IMR-90 (cell line): ENCODE measurements around the gene AFF2. TPM values are rescaled to one million over a fixed set of nuclear protein-coding genes. Genes with fewer than 3 reads are reported as not detected.

Experiments used
- ATAC-seq: fragments of 200-7000 bp; cut with Tn5 transposase; 2 replicates; pipeline ENCODE4 v1.9.1; 2020; ENCODE audit warnings: low read depth, mild to moderate bottlenecking, moderate library complexity
- BruUV-seq: library from RNA; stranded (reverse); fragments of 400-500 nt; replicated peaks from 2 replicates; lab custom pipeline; 2021; lab: Mats Ljungman, UMichigan
- CTCF ChIA-PET: fragments of 300-600 bp; formaldehyde crosslinking; extraction: SDS; loops from one replicate; lab custom pipeline; 2021; ENCODE audit warnings: antibody characterized with exemption; lab: Yijun Ruan, JAX
- POLR2A ChIA-PET: fragments of 300-600 bp; sonication (Branson Sonifier 250); formaldehyde crosslinking; loops from one replicate; lab custom pipeline; 2022; ENCODE audit warnings: antibody characterized with exemption; ENCODE audit not compliant: unreplicated experiment; lab: Charles Lee
- DNase-seq: peaks from one replicate; pipeline ENCODE4 v3.0.0; 2013
- H2AFZ ChIP-seq: replicated peaks from 2 replicates; pipeline ENCODE3; 2013; ENCODE audit warnings: low read length, mild to moderate bottlenecking; ENCODE audit not compliant: poor library complexity
- H2AK5ac ChIP-seq: 2 replicates; pipeline ENCODE4 v1.6.1; 2013; ENCODE audit warnings: low read depth, low read length, inconsistent platforms
- H2AK9ac ChIP-seq: replicated peaks from 2 replicates; pipeline ENCODE3; 2013; ENCODE audit warnings: mild to moderate bottlenecking, low read depth, low read length, moderate library complexity; ENCODE audit not compliant: poor library complexity
- H2BK120ac ChIP-seq: 2 replicates; pipeline ENCODE4 v1.6.1; 2013; ENCODE audit warnings: low read depth, low read length, inconsistent platforms
- H2BK15ac ChIP-seq: 3 replicates; pipeline ENCODE4 v1.6.1; 2013; ENCODE audit warnings: low read depth, low read length, inconsistent platforms
- H2BK20ac ChIP-seq: 2 replicates; pipeline ENCODE4 v1.6.1; 2013; ENCODE audit warnings: low read depth, mild to moderate bottlenecking, inconsistent platforms, low read length, moderate library complexity
- H2BK5ac ChIP-seq: 2 replicates; pipeline ENCODE4 v1.6.1; 2013; ENCODE audit warnings: mild to moderate bottlenecking, low read depth, low read length, inconsistent platforms; ENCODE audit not compliant: poor library complexity, severe bottlenecking
- H3K14ac ChIP-seq: replicated peaks from 2 replicates; pipeline ENCODE4 v1.6.1; 2013; ENCODE audit warnings: low read depth, low read length, inconsistent platforms
- H3K18ac ChIP-seq: 2 replicates; pipeline ENCODE4 v1.6.1; 2013; ENCODE audit warnings: low read depth, low read length, control low read depth
- H3K23ac ChIP-seq: 2 replicates; pipeline ENCODE4 v1.6.1; 2013; ENCODE audit warnings: low read depth, low read length, inconsistent platforms
- H3K27ac ChIP-seq: 2 replicates; pipeline ENCODE4 v1.5.1; 2013; ENCODE audit warnings: mild to moderate bottlenecking, control low read depth, low read length; ENCODE audit not compliant: insufficient read depth
- H3K27me3 ChIP-seq: 2 replicates; pipeline ENCODE4 v1.6.1; 2013; ENCODE audit warnings: low read length; ENCODE audit not compliant: control insufficient read depth, insufficient read depth
- H3K36me3 ChIP-seq: 2 replicates; pipeline ENCODE4 v1.6.1; 2013; ENCODE audit warnings: low read length, mixed read lengths; ENCODE audit not compliant: control insufficient read depth, insufficient read depth
- H3K4ac ChIP-seq: 2 replicates; pipeline ENCODE4 v1.6.1; 2013; ENCODE audit warnings: low read depth, low read length, inconsistent platforms
- H3K4me1 ChIP-seq: 2 replicates; pipeline ENCODE4 v1.6.1; 2013; ENCODE audit warnings: low read length, mixed read lengths; ENCODE audit not compliant: control insufficient read depth, insufficient read depth
- H3K4me2 ChIP-seq: 2 replicates; pipeline ENCODE4 v1.6.1; 2013; ENCODE audit warnings: low read depth, mild to moderate bottlenecking, control low read depth, low read length, moderate library complexity
- H3K4me3 ChIP-seq: 2 replicates; pipeline ENCODE4 v1.5.1; 2013; ENCODE audit warnings: low read depth, mild to moderate bottlenecking, control low read depth, low read length, moderate library complexity; ENCODE audit not compliant: insufficient read depth
- H3K56ac ChIP-seq: 2 replicates; pipeline ENCODE4 v1.6.1; 2013; ENCODE audit warnings: low read length, inconsistent platforms; ENCODE audit not compliant: insufficient read depth; ENCODE audit errors: extremely low read depth
- H3K79me1 ChIP-seq, 2 experiments: 2 replicates each; pipeline ENCODE4 v1.6.1; 2013; ENCODE audit warnings: low read length in 2 of 2, inconsistent platforms in 1 of 2, low read depth in 1 of 2
- H3K9ac ChIP-seq: 2 replicates; pipeline ENCODE4 v1.6.1; 2013; ENCODE audit warnings: low read depth, low read length, control low read depth
- H3K9me1 ChIP-seq: 2 replicates; pipeline ENCODE4 v1.6.1; 2013; ENCODE audit warnings: low read length, inconsistent platforms; ENCODE audit not compliant: insufficient read depth
- H3K9me3 ChIP-seq: 2 replicates; pipeline ENCODE4 v1.6.1; 2013; ENCODE audit warnings: low read length; ENCODE audit not compliant: control insufficient read depth, insufficient read depth
- H4K20me1 ChIP-seq: 2 replicates; pipeline ENCODE4 v1.6.1; 2013; ENCODE audit warnings: low read length, inconsistent platforms; ENCODE audit not compliant: insufficient read depth
- H4K5ac ChIP-seq: 2 replicates; pipeline ENCODE4 v1.6.1; 2013; ENCODE audit warnings: mild to moderate bottlenecking, low read depth, low read length, control low read depth
- H4K8ac ChIP-seq, 2 experiments: 2 replicates each; pipeline ENCODE4 v1.6.1; 2013; ENCODE audit warnings: low read depth in 2 of 2, low read length in 2 of 2, control low read depth in 1 of 2, inconsistent platforms in 1 of 2
- H4K91ac ChIP-seq: 2 replicates; pipeline ENCODE4 v1.6.1; 2013; ENCODE audit warnings: low read depth, low read length, inconsistent platforms; ENCODE audit not compliant: insufficient read depth
- BHLHE40 ChIP-seq: fragments of 150-350 bp; IDR thresholded peaks from 2 replicates; pipeline ENCODE4 v1.6.1; 2016; ENCODE audit warnings: mild to moderate bottlenecking, low read depth, low read length
- CHD1 ChIP-seq: IDR thresholded peaks from 2 replicates; pipeline ENCODE4 v1.6.1; 2012; ENCODE audit warnings: low read depth, low read length, improper control_type of control experiment
- ELK1 ChIP-seq: fragments of 150-350 bp; IDR thresholded peaks from 2 replicates; pipeline ENCODE4 v1.6.1; 2016; ENCODE audit warnings: low read depth, mild to moderate bottlenecking, low read length, moderate library complexity, borderline replicate concordance
- FOS ChIP-seq: fragments of 150-350 bp; IDR thresholded peaks from 2 replicates; pipeline ENCODE4 v1.6.1; 2016; ENCODE audit warnings: low read depth, low read length
- MAFK ChIP-seq: IDR thresholded peaks from 2 replicates; pipeline ENCODE4 v1.6.1; 2012; ENCODE audit warnings: low read depth, low read length, improper control_type of control experiment
- RAD21 ChIP-seq: IDR thresholded peaks from 2 replicates; pipeline ENCODE4 v1.6.1; 2012; ENCODE audit warnings: low read length, improper control_type of control experiment
- RFX5 ChIP-seq: IDR thresholded peaks from 2 replicates; pipeline ENCODE4 v1.8.0; 2012; ENCODE audit warnings: low read depth, mild to moderate bottlenecking, low read length, moderate library complexity
- USF2 ChIP-seq: fragments of 150-350 bp; IDR thresholded peaks from 2 replicates; pipeline ENCODE4 v1.6.1; 2017; ENCODE audit warnings: mild to moderate bottlenecking, antibody characterized with exemption, low read length, low read depth
- WGBS, 2 experiments: methylation state at CpG; one replicate each; pipeline versions ENCODE4 v1.1.5 to v1.1.7; 2013; ENCODE audit warnings: missing lambda C conversion rate in 2 of 2; ENCODE audit not compliant: insufficient read length in 1 of 2; ENCODE audit errors: extremely low coverage in 2 of 2; 5-methylcytosine and 5-hydroxymethylcytosine counted together
- dilution Hi-C: fragments of 300-500 bp; cut with HindIII; formaldehyde crosslinking; loops from one replicate; pipeline ENCODE4 v1.14.3; 2018; ENCODE audit warnings: low sequenced_read_pairs; ENCODE audit not compliant: unreplicated experiment
- in situ Hi-C: fragments of 300-500 bp; cut with MboI; formaldehyde crosslinking; loops from 3 replicates; pipeline ENCODE4 v1.14.3; 2019; ENCODE audit warnings: low sequenced_read_pairs, inconsistent platforms, mixed read lengths
- intact Hi-C: fragments of 100-400 bp; cut with micrococcal nuclease; formaldehyde crosslinking; loops from 2 replicates; pipeline ENCODE4 v1.10.0; 2022
- polyA plus RNA-seq, 3 experiments: library from polyadenylated mRNA; depleted of rRNA; stranded (reverse); fragments of >200 nt; gene quantifications; 2 replicates each; pipeline ENCODE4 v1.2.3, GENCODE V29; 2012; ENCODE audit warnings: low replicate concordance in 1 of 3
- total RNA-seq: library from RNA; depleted of rRNA; stranded (reverse); fragments of >200 nt; gene quantifications from 2 replicates; pipeline ENCODE4 v1.2.3, GENCODE V29; 2012

AFF2 gene
- total and polyA plus RNA-seq, 2 of the 4 experiments (the other 2 are of a cell fraction): 0.15 to 0.72 TPM

GRCh38 chrX:149013081-149013480 lies 512.7 kb downstream of the AFF2 start:
- Histone ChIP-seq H3K9me3 (no peaks in the 10 kb centered on the region), H2AFZ (no peak overlapping the region), H2BK120ac (no peak overlapping the region), H3K18ac (no peak overlapping the region), H2BK5ac (no peak overlapping the region), H2AK9ac (no peak overlapping the region), H3K4me3 (no peak overlapping the region), H3K4me1 (no peaks in the 10 kb centered on the region), H3K56ac (no peak overlapping the region), H3K9ac (no peak overlapping the region), H2BK20ac (no peak overlapping the region), H3K9me1 (no peaks in the 10 kb centered on the region), H3K79me1 (no peaks in the 10 kb centered on the region), H3K4me2 (no peak overlapping the region), H3K27me3 (no peaks in the 10 kb centered on the region), H4K20me1 (no peaks in the 10 kb centered on the region), H3K4ac (no peak overlapping the region), H3K23ac (no peak overlapping the region), H4K5ac (no peak overlapping the region), H4K91ac (no peak overlapping the region), H2BK15ac (no peak overlapping the region), H3K36me3 (no peaks in the 10 kb centered on the region), H3K27ac (no peak overlapping the region), H4K8ac (no peak overlapping the region), H3K14ac (no peak overlapping the region), H2AK5ac (no peak overlapping the region)
- no TSS peak for BruUV-seq
- intact Hi-C loops (no loop called here), in situ Hi-C loops (no loop called here), dilution Hi-C loops (no loop called here)
- no peak for TF ChIP-seq USF2
- TF ChIP-seq ELK1: no peak
- TF ChIP-seq RAD21: no peak
- no peak for TF ChIP-seq MAFK
- TF ChIP-seq BHLHE40: no peak
- TF ChIP-seq FOS: no peak
- no peak for TF ChIP-seq CHD1
- TF ChIP-seq RFX5: no peak
- no peak for ATAC-seq
- ChIA-PET CTCF (no interaction called here), POLR2A (no interaction called here)
- WGBS, 2 experiments: no CpG with 5 or more reads among the region's 2 CpGs
- DNase-seq: no peak
